Colon (tissue), 2 donors: Measurements from ENCODE around the gene FKBP1B.
"Not testable (repeated sequence)": the region's sequence is repeated elsewhere in the genome, so short reads cannot be mapped to it uniquely, and the experiment has no call there.

Experiments used
- FAIRE-seq: peaks from 2 replicates; lab custom pipeline; 2012; peaks lifted over from hg19 to GRCh38; lab: Jason Lieb, UNC
- donor health status: control.
- donor health status: control.

FKBP1B gene

GRCh38 chr2:24104110-24104650, 54.6 kb downstream of the FKBP1B start:
- no peak for FAIRE-seq

GRCh38 chr2:24104906-24105305, 55.4 kb downstream of the FKBP1B start:
- FAIRE-seq = no peak

GRCh38 chr2:24105816-24106215, 56.3 kb downstream of the FKBP1B start:
- FAIRE-seq = no peak

GRCh38 chr2:24106786-24107185, 57.2 kb downstream of the FKBP1B start:
- no peak for FAIRE-seq

- no peak for FAIRE-seq
Observed at GRCh38 chr2:24107336-24107735, 57.8 kb downstream of the FKBP1B start.

- FAIRE-seq = not testable (repeated sequence)
Observed at GRCh38 chr2:24109431-24109830, 59.9 kb downstream of the FKBP1B start.

GRCh38 chr2:24110660-24111303, 61.2 kb downstream of the FKBP1B start:
- FAIRE-seq = no peak

- FAIRE-seq = no peak
Observed at GRCh38 chr2:24111407-24111901, 61.9 kb downstream of the FKBP1B start.
